Activated naive CD8-positive, alpha-beta T cell (primary cell): ENCODE results near the gene MAN1C1.

ENCODE experiments used
- H3K27ac Mint-ChIP-seq: one replicate; pipeline ENCODE4 v1.8.0; 2021; ENCODE audit warnings: mixed read lengths
- H3K27me3 Mint-ChIP-seq: one replicate; pipeline ENCODE4 v1.8.0; 2021; ENCODE audit warnings: mixed read lengths
- H3K36me3 Mint-ChIP-seq: one replicate; pipeline ENCODE4 v1.8.0; 2021; ENCODE audit warnings: mixed read lengths
- H3K4me1 Mint-ChIP-seq: one replicate; pipeline ENCODE4 v1.8.0; 2021; ENCODE audit warnings: low read depth, mixed read lengths
- H3K4me3 Mint-ChIP-seq: one replicate; pipeline ENCODE4 v1.8.0; 2021; ENCODE audit warnings: mild to moderate bottlenecking, mixed read lengths
- H3K9me3 Mint-ChIP-seq: one replicate; pipeline ENCODE4 v1.8.0; 2021; ENCODE audit warnings: low read depth, mixed read lengths

The MAN1C1 gene

GRCh38 chr1:25781130-25781433, 164.5 kb downstream of the MAN1C1 start:
- Mint-ChIP-seq H3K9me3 (no peaks in the 10 kb centered on the region), H3K4me3 (no peak overlapping the region), H3K4me1 (peaks cover 11% of the 10 kb centered on the region), H3K27ac (no peak overlapping the region), H3K36me3 (no peaks in the 10 kb centered on the region), H3K27me3 (no peaks in the 10 kb centered on the region)

- Mint-ChIP-seq H3K27me3 (no peaks in the 10 kb centered on the region), H3K4me1 (peaks cover 5% of the 10 kb centered on the region), H3K27ac (peak overlapping the region; percentile 17), H3K9me3 (no peaks in the 10 kb centered on the region), H3K36me3 (no peaks in the 10 kb centered on the region), H3K4me3 (no peak overlapping the region)
These were observed 166.1 kb downstream of the MAN1C1 start for GRCh38 chr1:25782608-25783201.

GRCh38 chr1:25784575-25785051, 168.0 kb downstream of the MAN1C1 start:
- no peaks in the 10 kb centered on the region for H3K27me3 Mint-ChIP-seq
- H3K9me3 Mint-ChIP-seq, result no peaks in the 10 kb centered on the region
- no peaks in the 10 kb centered on the region for H3K4me1 Mint-ChIP-seq
- no peak overlapping the region for H3K27ac Mint-ChIP-seq
- no peaks in the 10 kb centered on the region for H3K36me3 Mint-ChIP-seq
- H3K4me3 Mint-ChIP-seq, result no peak overlapping the region

GRCh38 chr1:25785333-25786067, 168.9 kb downstream of the MAN1C1 start:
- H3K36me3 Mint-ChIP-seq, result no peaks in the 10 kb centered on the region
- no peak overlapping the region for H3K4me3 Mint-ChIP-seq
- no peaks in the 10 kb centered on the region for H3K27me3 Mint-ChIP-seq
- H3K4me1 Mint-ChIP-seq, result no peaks in the 10 kb centered on the region
- peak overlapping the region; percentile 34 for H3K27ac Mint-ChIP-seq
- no peaks in the 10 kb centered on the region for H3K9me3 Mint-ChIP-seq

- no peaks in the 10 kb centered on the region for H3K27me3 Mint-ChIP-seq
- no peak overlapping the region for H3K4me3 Mint-ChIP-seq
- H3K36me3 Mint-ChIP-seq, result no peaks in the 10 kb centered on the region
- no peaks in the 10 kb centered on the region for H3K4me1 Mint-ChIP-seq
- no peak overlapping the region for H3K27ac Mint-ChIP-seq
- H3K9me3 Mint-ChIP-seq, result no peaks in the 10 kb centered on the region
These were observed 170.5 kb downstream of the MAN1C1 start for GRCh38 chr1:25786887-25787759.

GRCh38 chr1:25787760-25788166, 171.2 kb downstream of the MAN1C1 start:
- H3K4me1 Mint-ChIP-seq, result no peaks in the 10 kb centered on the region
- H3K27ac Mint-ChIP-seq, result peak overlapping the region; percentile 34
- no peaks in the 10 kb centered on the region for H3K9me3 Mint-ChIP-seq
- no peaks in the 10 kb centered on the region for H3K36me3 Mint-ChIP-seq
- H3K4me3 Mint-ChIP-seq, result no peak overlapping the region
- H3K27me3 Mint-ChIP-seq, result no peaks in the 10 kb centered on the region

GRCh38 chr1:25790472-25790871, 173.9 kb downstream of the MAN1C1 start:
- Mint-ChIP-seq H3K27me3 (no peaks in the 10 kb centered on the region), H3K4me3 (no peak overlapping the region), H3K9me3 (no peaks in the 10 kb centered on the region), H3K4me1 (peaks cover 15% of the 10 kb centered on the region), H3K36me3 (no peaks in the 10 kb centered on the region), H3K27ac (peak overlapping the region; percentile 19)

- Mint-ChIP-seq H3K4me1 (peaks cover 31% of the 10 kb centered on the region), H3K27me3 (no peaks in the 10 kb centered on the region), H3K4me3 (no peak overlapping the region), H3K36me3 (no peaks in the 10 kb centered on the region), H3K9me3 (no peaks in the 10 kb centered on the region), H3K27ac (no peak overlapping the region)
These were observed 175.5 kb downstream of the MAN1C1 start for GRCh38 chr1:25792115-25792514.

GRCh38 chr1:25793585-25794170, 177.1 kb downstream of the MAN1C1 start:
- H3K27ac Mint-ChIP-seq, result peak overlapping the region; percentile 61
- H3K4me3 Mint-ChIP-seq, result no peak overlapping the region
- peaks cover 43% of the 10 kb centered on the region for H3K4me1 Mint-ChIP-seq
- no peaks in the 10 kb centered on the region for H3K9me3 Mint-ChIP-seq
- H3K36me3 Mint-ChIP-seq, result no peaks in the 10 kb centered on the region
- no peaks in the 10 kb centered on the region for H3K27me3 Mint-ChIP-seq

GRCh38 chr1:25794325-25794724, 177.7 kb downstream of the MAN1C1 start:
- H3K36me3 Mint-ChIP-seq, result no peaks in the 10 kb centered on the region
- no peak overlapping the region for H3K4me3 Mint-ChIP-seq
- H3K27ac Mint-ChIP-seq, result no peak overlapping the region
- H3K4me1 Mint-ChIP-seq, result peaks cover 45% of the 10 kb centered on the region
- no peaks in the 10 kb centered on the region for H3K9me3 Mint-ChIP-seq
- H3K27me3 Mint-ChIP-seq, result no peaks in the 10 kb centered on the region

- no peaks in the 10 kb centered on the region for H3K36me3 Mint-ChIP-seq
- H3K4me1 Mint-ChIP-seq, result peaks cover 50% of the 10 kb centered on the region
- H3K27me3 Mint-ChIP-seq, result no peaks in the 10 kb centered on the region
- no peaks in the 10 kb centered on the region for H3K9me3 Mint-ChIP-seq
- no peak overlapping the region for H3K4me3 Mint-ChIP-seq
- peak overlapping the region; percentile 25 for H3K27ac Mint-ChIP-seq
These were observed 178.6 kb downstream of the MAN1C1 start for GRCh38 chr1:25795211-25795610.

GRCh38 chr1:25795946-25796810, 179.6 kb downstream of the MAN1C1 start:
- Mint-ChIP-seq H3K4me1 (peaks cover 58% of the 10 kb centered on the region), H3K4me3 (peak overlapping the region; percentile 69), H3K9me3 (no peaks in the 10 kb centered on the region), H3K36me3 (no peaks in the 10 kb centered on the region), H3K27me3 (no peaks in the 10 kb centered on the region), H3K27ac (peak overlapping the region; percentile 86)

GRCh38 chr1:25796811-25797458, 180.3 kb downstream of the MAN1C1 start:
- Mint-ChIP-seq H3K27ac (peak overlapping the region; percentile 86), H3K4me3 (peak overlapping the region; percentile 69), H3K36me3 (no peaks in the 10 kb centered on the region), H3K9me3 (no peaks in the 10 kb centered on the region), H3K4me1 (peaks cover 60% of the 10 kb centered on the region), H3K27me3 (no peaks in the 10 kb centered on the region)

GRCh38 chr1:25797939-25798338, 181.3 kb downstream of the MAN1C1 start:
- Mint-ChIP-seq H3K27ac (peak overlapping the region; percentile 61), H3K4me1 (peaks cover 70% of the 10 kb centered on the region), H3K27me3 (no peaks in the 10 kb centered on the region), H3K9me3 (no peaks in the 10 kb centered on the region), H3K36me3 (no peaks in the 10 kb centered on the region), H3K4me3 (no peak overlapping the region)
